ENCODE data around the gene GRM7. TPM values are rescaled to one million over a fixed set of nuclear protein-coding genes. Genes with fewer than 3 reads are reported as not detected.
A peak's percentile ranks its signal among the peaks of the same experiment; 100 is the strongest.

GRM7 gene
- total and polyA plus RNA-seq, 4 donors = 0.08 to 0.33 TPM; not detected in 2

DNA sequence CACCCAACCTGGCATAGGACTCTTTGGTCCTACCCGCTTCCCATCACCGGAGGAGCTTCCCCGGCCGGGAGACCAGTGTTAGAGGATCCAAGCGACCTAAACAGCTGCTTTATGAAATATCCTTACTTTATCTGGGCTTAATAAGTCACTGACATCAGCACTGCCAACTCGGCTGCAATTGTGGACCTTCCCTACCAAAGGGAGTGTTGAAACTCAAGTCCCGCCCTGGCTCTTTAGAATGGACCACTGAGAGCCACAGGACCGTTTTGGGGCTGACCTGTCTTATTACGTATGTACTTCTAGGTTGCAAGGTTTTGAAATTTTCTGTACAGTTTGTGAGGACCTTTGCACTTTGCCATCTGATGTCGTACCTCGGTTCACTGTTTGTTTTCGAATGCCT, 879.5 kb downstream of the GRM7 start:
- no peak for DNase-seq (ENCODE audit: low spot score)
- no peaks in the 10 kb centered on the region for H3K27me3 ChIP-seq (ENCODE audit: control insufficient read depth in 4 of 4, insufficient read depth in 4 of 4, low read length in 3 of 4)
- peak overlapping the region; percentile 63 to 88 for H3K27ac ChIP-seq (ENCODE audit: low read depth in 1 of 2, low read length in 2 of 2)
- no peaks in the 10 kb centered on the region for H3K36me3 ChIP-seq (ENCODE audit: control insufficient read depth in 4 of 4, insufficient read depth in 3 of 4, low read depth in 1 of 4, low read length in 3 of 4)
- TF ChIP-seq SP1 (IDR thresholded peaks at IDR 0.05) = peak; percentile 81
- no peak for TF ChIP-seq CTCF (IDR thresholded peaks at IDR 0.05; ENCODE audit: low read depth, low read length, missing input control)
- TF ChIP-seq, protein P1, sequence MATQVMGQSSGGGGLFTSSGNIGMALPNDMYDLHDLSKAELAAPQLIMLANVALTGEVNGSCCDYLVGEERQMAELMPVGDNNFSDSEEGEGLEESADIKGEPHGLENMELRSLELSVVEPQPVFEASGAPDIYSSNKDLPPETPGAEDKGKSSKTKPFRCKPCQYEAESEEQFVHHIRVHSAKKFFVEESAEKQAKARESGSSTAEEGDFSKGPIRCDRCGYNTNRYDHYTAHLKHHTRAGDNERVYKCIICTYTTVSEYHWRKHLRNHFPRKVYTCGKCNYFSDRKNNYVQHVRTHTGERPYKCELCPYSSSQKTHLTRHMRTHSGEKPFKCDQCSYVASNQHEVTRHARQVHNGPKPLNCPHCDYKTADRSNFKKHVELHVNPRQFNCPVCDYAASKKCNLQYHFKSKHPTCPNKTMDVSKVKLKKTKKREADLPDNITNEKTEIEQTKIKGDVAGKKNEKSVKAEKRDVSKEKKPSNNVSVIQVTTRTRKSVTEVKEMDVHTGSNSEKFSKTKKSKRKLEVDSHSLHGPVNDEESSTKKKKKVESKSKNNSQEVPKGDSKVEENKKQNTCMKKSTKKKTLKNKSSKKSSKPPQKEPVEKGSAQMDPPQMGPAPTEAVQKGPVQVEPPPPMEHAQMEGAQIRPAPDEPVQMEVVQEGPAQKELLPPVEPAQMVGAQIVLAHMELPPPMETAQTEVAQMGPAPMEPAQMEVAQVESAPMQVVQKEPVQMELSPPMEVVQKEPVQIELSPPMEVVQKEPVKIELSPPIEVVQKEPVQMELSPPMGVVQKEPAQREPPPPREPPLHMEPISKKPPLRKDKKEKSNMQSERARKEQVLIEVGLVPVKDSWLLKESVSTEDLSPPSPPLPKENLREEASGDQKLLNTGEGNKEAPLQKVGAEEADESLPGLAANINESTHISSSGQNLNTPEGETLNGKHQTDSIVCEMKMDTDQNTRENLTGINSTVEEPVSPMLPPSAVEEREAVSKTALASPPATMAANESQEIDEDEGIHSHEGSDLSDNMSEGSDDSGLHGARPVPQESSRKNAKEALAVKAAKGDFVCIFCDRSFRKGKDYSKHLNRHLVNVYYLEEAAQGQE (IDR thresholded peaks at IDR 0.05) = peak; percentile 90
- TF ChIP-seq, protein P2, sequence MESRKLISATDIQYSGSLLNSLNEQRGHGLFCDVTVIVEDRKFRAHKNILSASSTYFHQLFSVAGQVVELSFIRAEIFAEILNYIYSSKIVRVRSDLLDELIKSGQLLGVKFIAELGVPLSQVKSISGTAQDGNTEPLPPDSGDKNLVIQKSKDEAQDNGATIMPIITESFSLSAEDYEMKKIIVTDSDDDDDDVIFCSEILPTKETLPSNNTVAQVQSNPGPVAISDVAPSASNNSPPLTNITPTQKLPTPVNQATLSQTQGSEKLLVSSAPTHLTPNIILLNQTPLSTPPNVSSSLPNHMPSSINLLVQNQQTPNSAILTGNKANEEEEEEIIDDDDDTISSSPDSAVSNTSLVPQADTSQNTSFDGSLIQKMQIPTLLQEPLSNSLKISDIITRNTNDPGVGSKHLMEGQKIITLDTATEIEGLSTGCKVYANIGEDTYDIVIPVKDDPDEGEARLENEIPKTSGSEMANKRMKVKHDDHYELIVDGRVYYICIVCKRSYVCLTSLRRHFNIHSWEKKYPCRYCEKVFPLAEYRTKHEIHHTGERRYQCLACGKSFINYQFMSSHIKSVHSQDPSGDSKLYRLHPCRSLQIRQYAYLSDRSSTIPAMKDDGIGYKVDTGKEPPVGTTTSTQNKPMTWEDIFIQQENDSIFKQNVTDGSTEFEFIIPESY (IDR thresholded peaks at IDR 0.05) = peak; percentile 20
- no peak for TF ChIP-seq NR2F2 (IDR thresholded peaks at IDR 0.05)
- peak in 1 of 2 donors; percentile 74 for TF ChIP-seq JUND (IDR thresholded peaks at IDR 0.05)
- no peak for TF ChIP-seq FOXA1 (IDR thresholded peaks at IDR 0.05)
- TF ChIP-seq HNF4G (IDR thresholded peaks at IDR 0.05) = peak; percentile 57
- peak; percentile 91 to 97 for TF ChIP-seq HNF4A (conservative IDR thresholded peaks at IDR 0.05)
- peak; percentile 45 for TF ChIP-seq TAF1 (conservative IDR thresholded peaks at IDR 0.05)
- peak; percentile 49 to 84 for TF ChIP-seq RXRA (IDR thresholded peaks at IDR 0.05)
- TF ChIP-seq RAD21 (IDR thresholded peaks at IDR 0.05) = peak; percentile 21 to 40
- peak; percentile 52 for TF ChIP-seq YY1 (IDR thresholded peaks at IDR 0.05)
- peak; percentile 14 for TF ChIP-seq FOXA2 (IDR thresholded peaks at IDR 0.05)
- H3K9me3 ChIP-seq (ENCODE audit: control insufficient read depth in 4 of 4, low read length in 3 of 4) = peaks cover 0 to 3% (median 2%) of the 10 kb centered on the region in 4 donors
- no peak overlapping the region for H3K4me3 ChIP-seq (ENCODE audit: low read depth in 1 of 3, low read length in 3 of 3)
- peaks cover 0 to 11% (median 0%) of the 10 kb centered on the region in 4 donors for H3K4me1 ChIP-seq (ENCODE audit: control insufficient read depth in 4 of 4, insufficient read depth in 4 of 4, low read length in 3 of 4)
- WGBS = 52% methylated on average over 12 of the region's 12 CpGs
- H3K9ac ChIP-seq (ENCODE audit: low read depth in 1 of 2, low read length in 2 of 2) = peak overlapping the region in 1 of 2 donors; percentile 16

GRCh38 chr3:7744850-7745249, 883.9 kb downstream of the GRM7 start:
- Histone ChIP-seq H3K4me3 (ENCODE audit: low read depth in 1 of 3, low read length in 3 of 3) (no peak overlapping the region), H3K9ac (ENCODE audit: low read depth in 1 of 2, low read length in 2 of 2) (no peak overlapping the region), H3K4me1 (ENCODE audit: control insufficient read depth in 4 of 4, insufficient read depth in 4 of 4, low read length in 3 of 4) (peaks cover 0 to 7% (median 0%) of the 10 kb centered on the region in 4 donors), H3K9me3 (ENCODE audit: control insufficient read depth in 4 of 4, low read length in 3 of 4) (no peaks in the 10 kb centered on the region), H3K27me3 (ENCODE audit: control insufficient read depth in 4 of 4, insufficient read depth in 4 of 4, low read length in 3 of 4) (no peaks in the 10 kb centered on the region), H3K27ac (ENCODE audit: low read depth in 1 of 2, low read length in 2 of 2) (no peak overlapping the region), H3K36me3 (ENCODE audit: control insufficient read depth in 4 of 4, insufficient read depth in 3 of 4, low read depth in 1 of 4, low read length in 3 of 4) (no peaks in the 10 kb centered on the region)
- DNase-seq (ENCODE audit: low spot score) = no peak
- no peak for TF ChIP-seq TAF1 (conservative IDR thresholded peaks at IDR 0.05)
- no peak for TF ChIP-seq NR2F2 (IDR thresholded peaks at IDR 0.05)
- TF ChIP-seq SP1 (IDR thresholded peaks at IDR 0.05) = no peak
- TF ChIP-seq EGR1 (IDR thresholded peaks at IDR 0.05; ENCODE audit: low read depth in 2 of 2) = no peak
- no peak for TF ChIP-seq FOXA2 (IDR thresholded peaks at IDR 0.05)
- no peak for TF ChIP-seq RXRA (IDR thresholded peaks at IDR 0.05)
- TF ChIP-seq GABPA (IDR thresholded peaks at IDR 0.05 in 1 of 2, conservative IDR thresholded peaks at IDR 0.05 in 1 of 2) = no peak
- TF ChIP-seq, protein P3, sequence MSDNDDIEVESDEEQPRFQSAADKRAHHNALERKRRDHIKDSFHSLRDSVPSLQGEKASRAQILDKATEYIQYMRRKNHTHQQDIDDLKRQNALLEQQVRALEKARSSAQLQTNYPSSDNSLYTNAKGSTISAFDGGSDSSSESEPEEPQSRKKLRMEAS (IDR thresholded peaks at IDR 0.05) = no peak
- TF ChIP-seq, protein P4, sequence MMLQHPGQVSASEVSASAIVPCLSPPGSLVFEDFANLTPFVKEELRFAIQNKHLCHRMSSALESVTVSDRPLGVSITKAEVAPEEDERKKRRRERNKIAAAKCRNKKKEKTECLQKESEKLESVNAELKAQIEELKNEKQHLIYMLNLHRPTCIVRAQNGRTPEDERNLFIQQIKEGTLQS (IDR thresholded peaks at IDR 0.05) = no peak
- no peak for TF ChIP-seq YY1 (IDR thresholded peaks at IDR 0.05)
- TF ChIP-seq, protein P2 (IDR thresholded peaks at IDR 0.05) = no peak
- no peak for TF ChIP-seq HNF4G (IDR thresholded peaks at IDR 0.05)
- TF ChIP-seq HNF4A (conservative IDR thresholded peaks at IDR 0.05) = no peak
- no peak for TF ChIP-seq RAD21 (IDR thresholded peaks at IDR 0.05)
- no peak for TF ChIP-seq FOXA1 (IDR thresholded peaks at IDR 0.05)
- TF ChIP-seq JUND (IDR thresholded peaks at IDR 0.05) = no peak
- no peak for TF ChIP-seq CTCF (IDR thresholded peaks at IDR 0.05; ENCODE audit: low read depth, low read length, missing input control)

Measured in liver (tissue), 9 donors.